HG02943 (cell line): ENCODE measurements around the gene USP5.
"Not testable (repeated sequence)": the region's sequence is repeated elsewhere in the genome, so short reads cannot be mapped to it uniquely, and the experiment has no call there.

Experiments used
- ATAC-seq: cut with Tn5 transposase; IDR thresholded peaks from one replicate; pipeline ENCODE4 v1.9.1; 2021; ENCODE audit warnings: mild to moderate bottlenecking, low read depth, moderate library complexity; ENCODE audit not compliant: unreplicated experiment

The USP5 gene

GRCh38 chr12:6860942-6861341, 9.0 kb downstream of the USP5 start:
- ATAC-seq, result no peak

DNA sequence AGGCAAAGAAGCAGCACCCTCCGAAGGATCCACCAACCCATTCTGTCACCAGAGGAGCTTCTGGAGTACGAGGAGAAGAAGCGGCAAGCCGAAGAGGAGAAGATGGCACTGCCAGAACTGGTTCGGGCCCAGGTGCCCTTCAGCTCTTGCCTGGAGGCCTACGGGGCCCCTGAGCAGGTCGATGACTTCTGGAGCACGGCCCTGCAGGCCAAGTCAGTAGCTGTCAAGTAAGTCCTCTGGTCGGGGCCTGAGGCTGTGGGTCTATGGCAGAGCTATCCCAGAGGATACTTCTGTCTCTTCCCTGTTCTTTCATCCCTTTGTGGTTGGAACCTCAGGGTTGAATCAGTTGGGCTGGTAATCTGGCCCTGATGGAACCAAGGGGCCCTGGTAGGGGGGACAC, 9.4 kb downstream of the USP5 start:
- ATAC-seq, result no peak

DNA sequence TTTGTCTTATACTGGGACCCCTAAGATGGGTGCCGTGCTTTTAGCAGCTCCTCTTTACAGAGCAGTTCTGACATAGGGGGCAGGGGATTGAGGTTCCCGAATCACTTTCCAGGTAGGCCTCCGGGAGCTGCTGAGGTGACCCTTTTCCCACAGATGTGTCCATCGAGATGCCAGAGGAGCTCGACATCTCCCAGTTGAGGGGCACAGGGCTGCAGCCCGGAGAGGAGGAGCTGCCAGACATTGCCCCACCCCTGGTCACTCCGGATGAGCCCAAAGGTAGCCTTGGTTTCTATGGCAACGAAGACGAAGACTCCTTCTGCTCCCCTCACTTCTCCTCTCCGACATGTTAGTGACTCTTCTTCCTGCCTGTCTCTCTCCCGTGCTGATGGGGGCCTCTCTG, 11.1 kb downstream of the USP5 start:
- no peak for ATAC-seq

- ATAC-seq, result no peak
These were observed 11.8 kb downstream of the USP5 start for GRCh38 chr12:6863586-6864321.

GRCh38 chr12:6865307-6865706, 13.4 kb downstream of the USP5 start:
- not testable (repeated sequence) for ATAC-seq

GRCh38 chr12:6866163-6866919, 14.4 kb downstream of the USP5 start:
- ATAC-seq, result no peak

DNA sequence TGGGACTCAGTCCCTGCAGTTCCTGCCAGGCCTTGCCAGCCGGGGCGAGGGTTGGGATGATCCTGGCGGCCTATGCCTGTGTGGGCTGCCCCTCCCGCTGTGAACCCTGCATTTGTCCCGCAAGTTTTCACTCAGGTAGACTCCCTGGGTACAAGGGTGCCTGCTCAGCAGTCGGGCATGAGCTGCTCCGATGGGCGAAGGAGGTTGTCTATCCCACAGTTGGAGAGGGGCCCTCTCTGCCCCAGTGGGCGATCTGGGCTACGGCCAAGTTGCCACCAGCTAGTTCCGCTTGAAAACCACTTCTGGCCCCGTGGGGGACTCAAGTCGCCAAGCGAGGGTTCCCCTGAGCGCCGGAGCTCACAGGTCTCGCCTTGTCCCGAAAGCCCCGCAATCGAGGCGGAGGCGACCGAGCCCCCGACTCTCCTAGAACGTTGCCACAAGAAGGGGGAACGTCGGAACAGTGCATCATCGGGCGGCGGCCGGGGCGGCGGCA, 15.0 kb downstream of the USP5 start:
- ATAC-seq, result peak; percentile 20

- peak; percentile 50 for ATAC-seq
These were observed 15.7 kb downstream of the USP5 start, which contains the start of gene TPI1 for GRCh38 chr12:6867413-6868210. TSS of gene TPI1 (plus strand) at chr12:6867531. CDS start at chr12:6867567, 36 bp downstream.

DNA sequence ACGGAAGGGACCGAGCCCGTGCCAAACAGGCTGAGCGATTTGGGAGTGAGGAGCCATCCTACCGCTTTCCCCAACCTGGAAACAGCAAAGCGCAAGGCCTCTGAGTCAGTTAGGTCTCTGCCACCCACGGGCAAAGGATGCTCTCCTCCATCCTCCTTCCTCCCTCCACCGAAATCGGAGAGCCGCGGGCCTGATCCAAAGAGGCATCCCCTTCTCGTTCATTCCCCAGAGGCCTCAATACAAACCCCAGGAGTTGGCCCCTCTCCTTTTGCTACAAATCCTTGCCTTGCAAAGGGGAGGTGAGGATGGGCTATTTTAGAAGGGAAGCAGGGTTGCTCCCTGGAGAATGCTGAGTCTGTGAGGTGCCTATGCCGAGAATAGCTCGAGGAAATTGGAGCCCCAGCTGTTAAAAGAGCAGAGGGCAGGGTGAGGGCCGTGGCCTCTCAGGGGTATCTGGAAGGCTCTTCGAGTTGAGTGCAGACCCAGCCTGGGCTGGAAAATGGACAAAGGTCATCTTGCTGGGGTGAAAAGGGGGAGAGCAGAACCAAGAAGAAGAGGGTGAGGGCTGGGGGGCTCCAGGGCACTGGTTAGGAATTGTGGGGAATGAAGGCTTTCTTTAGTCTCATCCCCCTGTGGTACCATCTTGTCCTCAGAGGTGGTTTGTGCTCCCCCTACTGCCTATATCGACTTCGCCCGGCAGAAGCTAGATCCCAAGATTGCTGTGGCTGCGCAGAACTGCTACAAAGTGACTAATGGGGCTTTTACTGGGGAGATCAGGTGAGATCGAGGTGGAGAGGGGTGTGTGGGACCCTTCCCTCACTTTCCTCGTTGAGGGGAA, 16.5 kb downstream of the USP5 start:
- no peak for ATAC-seq

- no peak for ATAC-seq
These were observed 17.4 kb downstream of the USP5 start for GRCh38 chr12:6869049-6870021.

DNA sequence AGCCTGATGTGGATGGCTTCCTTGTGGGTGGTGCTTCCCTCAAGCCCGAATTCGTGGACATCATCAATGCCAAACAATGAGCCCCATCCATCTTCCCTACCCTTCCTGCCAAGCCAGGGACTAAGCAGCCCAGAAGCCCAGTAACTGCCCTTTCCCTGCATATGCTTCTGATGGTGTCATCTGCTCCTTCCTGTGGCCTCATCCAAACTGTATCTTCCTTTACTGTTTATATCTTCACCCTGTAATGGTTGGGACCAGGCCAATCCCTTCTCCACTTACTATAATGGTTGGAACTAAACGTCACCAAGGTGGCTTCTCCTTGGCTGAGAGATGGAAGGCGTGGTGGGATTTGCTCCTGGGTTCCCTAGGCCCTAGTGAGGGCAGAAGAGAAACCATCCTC, 18.4 kb downstream of the USP5 start:
- ATAC-seq, result not testable (repeated sequence)

DNA sequence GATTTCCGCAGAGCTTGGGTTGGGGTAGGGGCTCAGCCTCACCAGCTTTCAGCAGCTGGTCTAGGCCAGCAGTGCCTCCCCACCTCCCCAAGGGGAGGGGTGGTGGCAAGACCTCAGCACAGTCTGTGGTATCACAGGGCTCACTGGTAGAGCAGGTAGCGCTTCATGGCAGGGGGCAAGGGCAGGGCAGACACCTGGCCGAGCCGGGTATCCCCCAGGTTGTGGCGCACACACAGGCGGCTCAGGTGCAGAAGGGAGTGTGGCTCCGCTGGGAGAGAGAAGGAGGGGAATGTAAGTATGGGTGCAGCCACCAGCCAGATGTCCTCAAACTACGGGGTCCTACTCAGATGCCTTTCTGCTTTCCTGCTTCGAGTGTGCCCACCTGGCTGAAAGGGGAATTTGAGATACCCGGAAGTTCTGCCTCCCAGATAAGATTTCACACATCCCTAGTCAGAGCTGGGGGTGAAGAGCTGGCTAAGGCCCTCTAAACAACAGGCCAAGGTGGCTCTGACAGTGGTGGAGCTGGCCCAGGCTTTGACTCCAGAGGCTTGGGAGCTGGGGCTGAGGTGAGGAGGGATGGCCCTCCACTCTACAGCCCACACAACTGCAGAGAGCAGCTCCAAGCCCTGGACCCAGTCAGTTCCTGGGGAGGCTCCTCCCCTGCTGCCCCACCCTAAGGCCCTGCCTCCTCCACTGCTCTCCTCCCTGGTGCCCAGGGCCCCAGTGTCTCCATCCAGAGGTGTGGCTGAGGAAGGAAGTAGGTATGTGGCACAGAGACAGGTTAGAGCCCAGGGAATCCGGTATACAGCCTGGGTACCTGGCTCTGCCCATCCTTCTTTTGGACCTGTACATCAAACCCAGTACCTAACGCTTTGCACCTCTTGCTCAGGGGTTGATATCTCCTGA, 19.4 kb downstream of the USP5 start:
- ATAC-seq, result no peak

DNA sequence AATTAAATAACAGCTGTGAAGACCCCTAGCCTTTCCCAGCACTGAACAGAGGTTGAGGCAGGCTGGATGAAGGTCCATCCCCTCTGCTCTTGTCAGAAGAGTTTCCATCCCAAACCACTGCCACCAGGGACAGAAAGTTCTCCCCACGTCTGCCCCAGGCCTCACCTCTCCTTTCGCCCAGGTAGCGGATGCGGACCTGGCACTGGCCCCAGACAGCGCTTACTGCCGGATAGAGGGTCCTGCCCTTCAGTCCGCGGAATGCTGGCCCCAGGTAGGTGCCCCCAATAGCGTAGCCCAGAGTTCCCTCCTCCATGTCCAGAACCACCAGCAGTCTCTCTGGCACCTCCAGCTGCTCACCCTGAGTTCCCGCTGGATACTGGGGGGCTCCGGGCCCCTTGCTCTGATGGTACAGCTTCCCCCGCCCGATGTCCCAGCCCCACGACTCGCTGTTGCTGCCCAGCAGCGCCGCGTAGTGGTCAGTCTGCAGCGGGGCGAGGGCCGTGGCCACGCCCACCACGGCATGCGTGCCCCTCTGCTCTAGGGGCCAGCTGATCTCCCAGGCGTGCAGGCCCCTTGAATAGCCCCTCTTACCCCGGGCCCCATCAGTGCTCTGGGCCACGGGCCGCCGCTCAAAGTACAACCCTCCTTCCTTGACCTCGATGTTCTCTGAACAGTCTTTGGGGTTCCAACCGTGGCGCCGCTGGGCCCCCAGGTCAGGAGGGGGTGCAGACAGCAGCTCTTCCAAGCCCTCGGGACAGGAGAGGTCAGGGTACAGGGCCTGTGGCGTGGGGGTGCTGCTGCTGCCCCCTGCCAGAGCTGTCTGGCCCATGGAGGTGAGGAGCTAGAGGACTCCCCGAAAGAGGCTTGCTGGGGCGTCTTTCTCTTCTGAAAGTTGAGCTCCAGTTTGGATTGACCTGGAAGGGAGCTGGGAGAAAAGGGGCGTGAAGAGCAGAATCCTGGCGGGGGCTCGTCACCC, 20.4 kb downstream of the USP5 start:
- peak; percentile 31 for ATAC-seq

DNA sequence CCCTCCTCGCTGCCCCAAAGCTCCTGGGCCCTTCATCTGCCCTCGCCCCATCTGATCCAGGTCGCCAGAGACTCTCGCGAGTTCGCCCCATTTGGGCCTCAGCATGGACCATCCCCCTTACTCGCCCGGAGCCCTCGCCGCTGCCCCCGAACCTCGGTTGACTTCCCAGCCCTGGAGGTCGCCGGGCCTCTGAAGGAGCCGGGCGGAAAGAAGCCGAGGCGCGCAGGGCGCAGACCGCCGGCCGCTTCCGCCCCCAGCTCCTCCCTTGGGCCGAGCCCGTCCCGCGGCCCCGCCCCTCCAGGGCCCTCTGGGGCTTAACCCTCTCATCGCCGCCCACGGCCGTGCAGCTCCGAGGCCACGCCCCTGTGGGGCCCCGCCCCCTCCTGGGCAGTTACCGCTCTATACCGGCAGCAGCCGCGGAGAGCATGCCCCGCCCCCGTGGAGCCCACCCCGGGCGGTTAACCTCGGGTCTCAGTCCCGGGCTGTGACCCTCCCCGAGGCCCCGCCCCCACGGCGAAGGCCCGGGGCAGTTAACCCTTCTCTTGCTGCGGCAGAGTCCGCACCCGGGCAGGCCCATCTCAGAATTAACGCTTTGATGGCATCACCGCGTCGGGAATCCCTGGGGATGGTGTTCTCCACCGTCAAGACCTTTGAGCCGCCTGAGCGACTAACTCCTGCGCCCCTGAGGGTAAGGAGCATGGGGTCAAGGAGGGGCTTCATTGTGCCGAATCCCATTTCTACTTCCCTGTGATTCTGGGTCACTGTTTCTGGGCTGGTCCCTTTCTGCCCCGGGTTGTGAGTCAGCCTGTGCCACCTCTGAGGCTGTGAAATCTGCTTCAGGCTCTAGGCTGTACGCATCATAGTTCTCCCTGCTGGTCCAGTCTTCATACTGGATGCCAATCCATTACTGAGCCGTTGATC, 21.4 kb downstream of the USP5 start, which contains the start of gene SPSB2:
Gene SPSB2, minus strand, starts transcription at position 210 of the 921 bp plus-strand sequence. CDS start 402 bp downstream, outside the sequence.
- ATAC-seq, result peak; percentile 72

GRCh38 chr12:6874015-6874368, 22.0 kb downstream of the USP5 start:
- not testable (repeated sequence) for ATAC-seq

DNA sequence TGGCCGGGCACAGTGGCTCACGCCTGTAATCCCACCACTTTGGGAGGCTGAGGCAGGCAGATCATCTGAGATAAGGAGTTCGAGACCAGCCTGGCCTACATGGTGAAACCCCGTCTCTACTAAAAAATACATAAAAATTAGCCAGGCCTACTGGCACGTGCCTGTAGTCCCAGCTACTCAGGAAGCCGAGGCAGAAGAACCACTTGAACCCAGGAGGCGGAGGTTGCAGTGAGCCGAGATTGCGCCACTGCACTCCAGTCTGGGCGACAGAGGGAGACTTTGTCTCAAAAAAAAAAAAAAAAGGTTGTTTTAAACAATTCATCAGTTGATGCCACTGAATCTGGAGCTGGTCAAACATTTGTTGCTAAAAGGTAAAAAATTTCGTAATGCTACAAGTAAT, 27.9 kb downstream of the USP5 start:
- ATAC-seq, result not testable (repeated sequence)
